Stimulated activated CD4-positive, alpha-beta T cell treated with anti-CD3 and anti-CD28 coated beads, Interleukin-15, amount 100 ng/mL, for 1 hour (primary cell): ENCODE results near the gene ARL4A.

Source experiments
- DNase-seq, 2 donors: peaks; one replicate each; pipeline ENCODE4 v3.0.0-alpha.2; 2020; ENCODE audit warnings: low read depth in 1 of 2, low spot score in 1 of 2

The ARL4A gene

DNA sequence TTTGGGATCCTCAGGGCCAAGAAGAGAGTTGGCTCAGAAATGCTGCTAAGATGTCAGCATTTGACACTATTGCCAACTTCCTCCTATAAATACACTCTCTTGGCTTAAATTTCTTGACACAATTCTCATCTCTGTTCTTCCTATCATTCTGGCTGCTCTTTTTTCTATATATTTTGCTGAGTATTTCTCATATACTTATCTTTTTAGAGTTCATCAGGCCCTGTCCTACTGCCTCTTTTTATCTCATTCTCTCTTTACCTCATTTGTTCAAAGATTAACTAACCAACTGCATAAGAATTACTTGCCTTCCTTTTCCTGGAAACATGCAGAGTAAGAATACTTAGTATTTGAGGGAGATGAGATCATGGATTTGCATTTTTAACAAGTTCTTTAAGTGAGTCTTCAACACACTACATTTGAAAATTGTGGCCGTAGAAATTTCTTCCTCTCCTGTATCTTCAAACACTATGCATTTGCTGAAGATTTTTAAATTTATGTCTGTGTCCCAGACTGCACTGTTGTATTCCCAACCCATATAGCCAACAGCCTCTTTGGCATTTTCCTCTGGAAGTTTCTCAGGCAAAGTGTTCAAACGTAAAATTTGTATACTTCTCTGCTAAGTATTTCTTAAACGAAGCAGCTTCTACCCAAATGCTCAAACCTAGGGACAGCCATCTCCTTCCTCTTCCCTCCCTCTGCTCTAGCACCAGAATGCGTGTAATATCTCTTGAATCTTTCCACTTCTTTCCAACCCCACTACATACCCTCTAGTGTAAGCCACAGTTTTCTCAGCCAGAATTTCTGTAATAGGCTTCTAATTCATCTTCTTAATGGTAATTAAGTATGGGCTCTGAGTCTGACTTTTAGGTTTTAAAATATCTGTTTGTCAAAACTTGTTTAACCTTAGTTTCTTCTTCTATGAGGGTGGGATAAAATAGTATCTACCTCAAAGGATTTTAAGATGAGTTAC, 35.5 kb downstream of the ARL4A start:
- DNase-seq, result no peak

DNA sequence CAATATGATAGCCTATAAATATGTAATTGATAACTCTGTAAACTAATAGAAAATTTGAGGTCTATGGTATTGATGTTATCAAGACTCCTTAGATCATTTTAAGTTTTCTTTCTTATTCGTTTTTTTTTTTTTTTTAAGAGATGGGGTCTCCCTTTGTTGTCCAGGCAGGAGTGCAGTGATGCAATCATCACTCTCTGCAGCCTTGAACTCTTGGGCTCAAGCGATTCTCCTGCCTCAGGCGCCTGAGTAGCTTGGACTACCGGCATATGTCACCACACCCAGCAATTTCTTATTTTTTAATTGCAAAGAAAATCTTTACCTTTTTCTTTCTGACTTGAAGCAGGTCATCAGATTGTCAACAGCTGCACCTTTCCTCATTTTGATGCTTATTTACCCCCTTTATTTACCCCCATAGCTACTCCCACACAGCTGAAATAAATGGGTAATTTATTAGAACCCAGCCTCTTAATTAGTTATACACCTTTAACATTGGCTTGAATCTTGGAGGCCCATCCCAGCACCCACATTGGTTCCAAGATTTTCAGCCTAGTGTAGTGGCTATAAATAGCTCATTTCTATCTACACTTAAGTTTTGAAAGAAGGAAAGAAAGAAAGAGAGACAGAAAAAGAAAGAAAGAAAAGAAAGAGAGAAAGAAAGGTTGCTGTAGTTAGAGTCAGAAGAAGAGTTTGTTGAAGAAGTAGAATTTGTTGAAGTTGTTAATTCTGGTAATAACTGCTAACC, 38.3 kb downstream of the ARL4A start:
- no peak for DNase-seq

DNA sequence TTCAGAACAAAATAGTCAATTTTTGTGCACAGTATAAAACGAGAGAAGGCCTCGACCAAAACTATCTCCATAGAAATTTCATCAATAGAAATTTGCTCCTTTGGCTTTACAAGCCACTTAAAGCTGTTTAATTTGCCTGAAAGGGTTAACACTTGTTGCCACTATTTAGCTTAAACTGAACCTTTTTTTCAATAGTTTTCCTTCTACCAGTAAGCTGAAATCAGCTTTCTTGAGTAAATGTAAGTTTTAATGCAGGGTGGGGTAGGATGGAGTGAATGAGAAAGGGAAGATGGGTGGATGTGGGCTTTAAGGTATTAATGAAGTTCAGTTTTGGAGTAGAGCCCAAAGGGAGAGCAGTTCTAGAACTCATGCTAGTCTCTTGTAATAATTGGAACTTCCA, 39.5 kb downstream of the ARL4A start:
- DNase-seq, result no peak

DNA sequence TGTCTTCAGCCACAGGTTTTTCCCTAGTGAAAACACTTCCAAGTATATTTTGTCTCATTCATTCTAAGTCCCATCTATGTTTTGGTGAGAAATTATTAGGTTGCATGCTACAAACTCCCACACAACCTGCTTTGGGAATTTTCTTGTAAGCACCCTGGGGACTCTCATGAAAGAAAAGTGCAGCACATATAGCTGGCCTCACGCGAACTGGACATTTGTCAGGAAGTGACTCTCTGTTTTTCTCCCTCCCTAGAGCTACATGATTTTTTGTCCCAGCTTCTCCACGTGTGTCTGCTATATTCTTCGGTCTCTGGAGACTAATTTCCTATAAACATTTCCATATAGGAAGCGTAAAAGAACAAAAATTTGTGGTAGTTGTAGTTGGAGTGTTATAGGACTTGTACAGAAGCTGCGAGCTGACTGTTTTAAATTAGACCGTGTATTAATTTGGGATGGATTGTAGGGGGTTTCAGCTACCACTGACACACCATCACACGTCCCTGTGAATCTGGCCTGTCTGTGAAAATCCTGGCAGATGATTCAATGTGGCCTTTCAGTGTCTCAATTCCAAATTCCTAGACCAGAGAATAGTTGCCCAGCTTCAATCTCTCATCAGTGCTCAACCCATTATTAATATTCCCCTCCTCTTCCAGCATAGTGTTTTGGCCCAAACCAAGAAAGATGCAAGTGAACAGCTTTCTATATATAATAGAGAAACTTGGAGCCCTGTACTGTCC, 40.2 kb downstream of the ARL4A start:
- DNase-seq, result no peak

DNA sequence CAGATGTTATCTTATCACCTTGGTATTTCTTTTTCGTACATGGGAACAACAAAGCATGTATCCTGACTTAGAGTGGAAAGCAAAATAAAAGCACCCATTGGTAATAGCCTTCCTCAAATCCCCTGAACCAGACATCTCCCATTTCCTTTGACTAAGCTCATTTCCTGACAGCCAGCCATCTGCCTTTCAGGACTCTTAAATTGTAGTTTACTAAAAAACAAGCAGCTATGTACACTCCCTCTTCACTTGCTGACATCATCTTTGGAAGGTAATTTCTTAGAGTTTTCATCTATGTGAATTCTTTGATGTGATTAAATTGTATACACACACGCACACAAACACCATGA, 40.7 kb downstream of the ARL4A start:
- DNase-seq, result no peak

DNA sequence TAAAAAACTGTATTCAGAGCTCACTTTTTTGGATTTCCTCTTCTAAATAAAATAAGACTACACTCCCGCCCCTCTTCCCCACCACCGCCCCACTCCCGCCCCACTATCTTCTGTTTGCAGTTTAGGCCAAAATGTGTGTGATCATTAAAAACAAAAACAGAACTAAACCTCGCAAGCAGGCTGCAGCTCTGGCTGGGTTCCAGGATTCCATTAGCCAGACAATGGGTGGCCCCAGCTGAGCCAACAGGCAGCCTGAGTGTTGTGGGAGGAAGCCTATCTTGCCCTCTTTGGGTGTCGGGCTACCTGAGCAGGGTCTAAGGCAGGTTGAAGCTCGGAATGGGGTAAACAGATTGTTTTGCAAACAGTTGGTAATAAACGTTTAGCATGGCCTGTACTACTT, 41.7 kb downstream of the ARL4A start:
- DNase-seq, result no peak

DNA sequence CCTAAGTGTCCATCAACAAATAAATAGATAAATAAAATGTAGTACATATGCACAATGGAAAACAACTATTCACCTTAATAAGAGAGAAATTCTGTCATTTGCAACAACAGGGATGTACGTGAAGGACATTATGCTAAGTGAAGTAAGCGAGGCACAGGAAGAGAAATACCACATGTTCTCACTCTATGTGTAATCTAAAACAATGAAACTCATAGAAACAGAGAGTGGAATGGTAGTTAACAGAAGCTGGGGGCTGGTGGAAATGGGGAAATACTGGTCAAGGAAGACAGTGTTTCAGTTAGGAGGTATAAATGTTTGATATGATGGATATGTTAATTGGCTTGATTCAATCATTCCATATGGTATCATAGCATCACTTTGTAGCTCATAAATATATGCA, 43.1 kb downstream of the ARL4A start:
- no peak for DNase-seq

DNA sequence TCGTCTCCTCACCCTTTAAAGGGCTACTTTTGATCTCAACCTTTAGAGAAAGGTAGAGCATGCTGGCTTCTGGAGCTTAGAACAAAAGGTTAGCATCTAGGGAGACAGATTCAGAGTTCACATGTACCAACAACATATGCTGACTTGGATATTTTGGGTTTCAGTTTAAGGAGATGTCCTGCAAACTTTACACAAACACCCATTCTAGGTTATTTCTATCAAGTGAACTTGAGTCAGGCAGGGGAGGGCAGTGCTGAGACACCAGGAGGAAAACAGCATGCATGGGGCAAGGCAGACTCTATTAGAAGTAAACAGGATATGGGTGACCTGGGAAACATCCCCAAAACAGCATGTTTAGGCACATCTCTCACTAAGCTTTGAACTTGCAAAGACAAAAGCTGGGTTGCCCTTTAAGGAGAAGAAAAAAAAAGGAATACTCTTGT, 43.8 kb downstream of the ARL4A start:
- no peak for DNase-seq

DNA sequence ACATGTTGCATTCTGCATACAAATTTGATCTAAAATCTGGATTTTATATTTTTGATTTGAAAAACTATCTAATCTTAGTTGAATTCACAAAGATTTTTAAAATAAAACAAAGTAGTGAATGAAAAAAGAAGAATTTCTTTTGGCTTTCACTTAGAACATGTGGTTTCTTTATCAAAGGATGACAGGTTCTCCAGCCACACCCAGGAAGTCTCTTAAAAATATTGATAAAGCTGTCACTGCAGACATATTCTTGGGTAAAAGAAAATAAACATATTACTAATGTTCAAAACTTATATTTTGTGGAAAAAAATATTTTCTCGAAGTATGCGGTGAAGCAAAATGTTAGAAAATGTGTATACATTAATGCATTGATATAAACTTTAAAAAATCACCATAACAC, 44.3 kb downstream of the ARL4A start:
- DNase-seq, result no peak

DNA sequence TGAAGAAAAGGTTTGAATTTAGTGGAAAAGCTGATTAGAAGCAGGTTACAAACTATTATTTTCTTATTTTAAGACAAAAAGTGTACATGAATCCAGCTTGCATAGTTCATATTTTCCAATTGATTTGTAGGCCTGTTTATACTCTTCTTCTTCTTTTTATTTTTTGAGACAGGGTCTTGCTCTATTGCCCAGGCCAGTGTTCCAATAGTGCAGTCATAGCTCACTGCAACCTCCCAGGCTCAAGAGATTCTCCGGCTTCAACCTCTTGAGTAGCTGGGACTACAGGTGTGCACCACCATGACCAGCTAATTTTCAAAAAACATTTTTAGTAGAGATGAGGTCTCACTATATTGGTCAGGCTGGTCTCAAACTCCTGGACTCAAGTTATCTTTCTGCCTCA, 45.0 kb downstream of the ARL4A start:
- DNase-seq, result no peak

DNA sequence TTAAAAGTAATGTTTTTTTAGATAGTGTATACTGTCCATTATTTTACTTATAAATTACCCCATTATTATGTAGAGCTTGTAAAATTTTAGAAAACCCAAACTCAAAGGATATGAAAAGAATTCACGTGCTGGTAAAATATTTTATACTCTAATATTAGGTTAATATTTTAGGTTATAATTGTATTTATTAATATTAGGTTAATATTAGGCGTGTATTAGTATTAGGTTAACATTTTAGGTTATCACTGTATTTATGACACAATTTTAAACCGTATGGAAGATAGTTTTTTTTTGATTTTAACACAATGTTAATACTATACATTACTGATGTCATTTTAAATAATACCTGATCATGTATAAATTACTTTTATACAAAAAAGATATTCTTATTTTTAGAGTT, 48.5 kb downstream of the ARL4A start:
- DNase-seq, result no peak

DNA sequence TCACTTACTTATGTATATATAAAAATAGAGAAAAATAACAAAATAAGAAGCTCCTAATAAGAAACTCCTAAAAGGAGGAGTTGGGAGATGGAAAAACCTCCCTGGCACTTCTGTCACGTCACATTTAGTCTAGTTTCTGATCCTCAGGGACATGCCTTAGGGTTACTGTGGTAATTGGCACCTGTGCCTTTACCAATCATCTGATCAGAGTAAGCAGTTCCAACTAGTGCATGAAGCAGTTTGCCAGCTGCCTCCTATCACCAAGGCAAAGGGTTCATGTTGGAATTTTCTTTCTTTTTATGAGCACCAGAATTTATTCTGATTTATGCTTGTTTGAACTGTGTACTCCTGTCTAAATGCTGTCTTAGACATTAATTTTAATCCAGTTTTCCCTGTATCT, 49.9 kb downstream of the ARL4A start:
- DNase-seq, result no peak

DNA sequence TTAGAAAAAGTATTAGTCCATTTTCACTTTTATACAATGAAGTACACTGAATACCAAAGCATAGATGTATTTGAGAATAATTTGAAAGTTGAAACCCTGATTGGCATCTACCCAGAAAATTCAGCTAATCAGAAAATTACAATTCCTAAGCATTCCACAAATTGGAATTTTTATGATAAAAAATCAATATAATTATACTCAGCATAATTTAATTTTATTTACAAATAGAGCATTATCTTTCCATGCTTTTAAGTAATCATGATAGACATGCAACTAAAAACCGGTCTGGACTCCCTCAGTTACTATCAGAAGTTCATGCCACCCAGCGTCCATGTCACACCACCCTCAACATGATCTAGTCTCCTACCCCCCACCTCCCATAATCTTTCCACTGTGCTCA, 50.4 kb downstream of the ARL4A start:
- no peak for DNase-seq

DNA sequence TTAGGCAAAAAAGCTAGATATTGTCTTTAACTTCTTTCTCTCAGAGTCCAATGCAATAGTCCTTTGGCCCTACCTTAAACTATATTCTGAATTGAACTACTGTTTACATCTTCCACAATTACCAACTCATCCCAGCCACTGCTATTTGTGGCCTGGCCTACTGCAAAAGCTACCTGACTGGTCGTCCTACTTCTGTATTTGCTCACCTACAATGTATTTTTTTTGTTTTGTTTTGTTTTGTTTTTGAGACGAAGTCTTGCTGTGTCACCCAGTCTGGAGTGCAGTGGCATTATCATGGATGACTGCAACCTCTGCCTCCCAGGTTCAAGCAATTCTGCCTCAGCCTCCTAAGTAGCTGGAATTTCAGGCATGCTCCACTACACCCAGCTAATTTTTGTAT, 51.2 kb downstream of the ARL4A start:
- no peak for DNase-seq
